Activated CD8-positive, alpha-beta memory T cell treated with anti-CD3 and anti-CD28 coated beads, Interleukin-2, amount 50 U/mL, for 48 hours (primary cell): Measurements from ENCODE around the gene GPR157.
"Not testable (repeated sequence)": the region's sequence is repeated elsewhere in the genome, so short reads cannot be mapped to it uniquely, and the experiment has no call there.

ENCODE experiments used
- DNase-seq: peaks from one replicate; pipeline ENCODE4 v3.0.0-alpha.2; 2020

The GPR157 gene

DNA sequence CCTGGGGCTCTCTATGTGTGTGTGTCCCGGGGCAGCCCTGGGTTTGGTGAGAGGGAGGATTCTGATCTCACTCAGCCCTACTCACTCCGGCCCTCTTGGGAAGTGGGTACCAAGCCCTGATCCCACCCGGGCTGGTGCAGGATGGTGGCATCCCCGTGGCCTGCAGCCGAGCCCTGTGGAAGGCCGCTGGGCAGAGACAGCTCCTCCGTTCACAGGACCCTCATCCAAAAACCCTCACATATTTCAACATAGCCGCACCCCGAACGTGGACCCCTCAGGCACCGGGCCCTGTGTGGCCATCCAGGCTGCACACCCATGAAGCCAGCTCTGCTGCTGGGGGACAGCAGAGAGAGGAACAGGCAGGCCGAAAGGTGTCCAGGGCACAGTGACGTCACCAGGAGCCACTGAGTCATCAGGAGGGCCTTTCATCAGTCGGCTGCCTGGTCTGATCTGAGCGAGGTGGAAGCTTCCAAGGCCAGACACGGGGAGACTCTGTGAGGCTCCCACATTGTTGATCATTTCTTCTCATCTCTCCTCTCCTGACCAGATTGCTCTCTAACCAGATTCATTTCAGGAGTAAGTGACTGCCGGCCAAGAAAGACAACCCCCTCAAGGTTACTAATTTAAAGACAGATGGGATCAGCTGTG lies 16.2 kb upstream of the GPR157 start:
- DNase-seq = no peak

DNA sequence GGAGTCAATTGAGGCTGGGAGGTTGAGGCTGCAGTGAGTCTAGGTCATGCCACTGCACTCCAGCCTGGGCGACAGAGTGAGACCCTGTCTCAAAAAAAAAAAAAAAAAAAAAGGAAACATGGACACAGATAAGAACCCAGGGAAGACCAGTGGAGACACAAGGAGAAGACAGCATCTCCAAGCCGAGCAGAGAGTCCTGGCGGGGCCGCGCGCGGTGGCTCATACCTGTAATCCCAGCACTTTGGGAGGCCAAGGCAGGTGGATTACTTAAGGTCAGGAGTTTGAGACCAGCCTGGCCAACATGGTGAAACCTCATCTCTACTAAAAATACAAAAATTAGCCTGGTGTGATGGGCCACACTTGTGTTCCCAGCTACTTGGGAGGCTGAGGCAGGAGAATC lies 15.6 kb upstream of the GPR157 start:
- DNase-seq = not testable (repeated sequence)

DNA sequence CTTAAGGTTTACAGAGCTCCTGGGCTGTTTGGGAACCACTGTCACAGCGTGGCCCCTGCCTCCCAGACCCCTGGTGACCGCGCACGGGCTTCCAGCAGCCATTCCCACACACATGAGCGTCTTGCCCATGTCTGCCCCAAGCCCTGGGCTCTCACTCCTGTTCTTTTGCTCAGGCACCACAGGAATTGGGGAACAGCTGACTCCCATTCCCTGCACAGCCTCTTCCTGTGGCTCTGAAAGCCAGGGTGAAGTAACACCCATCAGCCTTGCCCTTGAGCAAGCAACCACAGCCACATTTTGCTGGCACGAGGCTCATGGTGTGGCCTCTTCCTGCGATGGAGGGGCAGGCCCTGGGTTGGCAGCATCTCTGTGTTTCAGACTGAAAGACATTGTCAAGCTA lies 14.3 kb upstream of the GPR157 start:
- no peak for DNase-seq

DNA sequence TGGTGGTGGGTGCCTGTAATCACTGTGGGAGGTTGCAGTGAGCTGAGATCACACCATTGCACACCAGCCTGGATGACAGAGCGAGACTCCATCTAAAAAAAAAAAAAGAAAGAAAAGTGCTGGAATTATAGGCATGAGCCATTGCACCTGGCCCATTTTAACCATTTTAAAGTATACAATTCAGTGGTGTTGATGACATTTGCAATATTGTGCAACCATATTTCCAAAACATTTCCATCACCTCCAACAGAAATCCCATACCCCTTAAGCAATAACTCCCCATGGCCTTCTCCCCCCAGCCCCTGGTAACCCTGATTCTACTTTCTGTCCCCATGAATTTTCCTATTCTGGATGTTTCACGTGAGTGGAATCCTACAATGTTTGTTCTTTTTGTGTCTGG lies 11.0 kb upstream of the GPR157 start:
- DNase-seq = no peak

DNA sequence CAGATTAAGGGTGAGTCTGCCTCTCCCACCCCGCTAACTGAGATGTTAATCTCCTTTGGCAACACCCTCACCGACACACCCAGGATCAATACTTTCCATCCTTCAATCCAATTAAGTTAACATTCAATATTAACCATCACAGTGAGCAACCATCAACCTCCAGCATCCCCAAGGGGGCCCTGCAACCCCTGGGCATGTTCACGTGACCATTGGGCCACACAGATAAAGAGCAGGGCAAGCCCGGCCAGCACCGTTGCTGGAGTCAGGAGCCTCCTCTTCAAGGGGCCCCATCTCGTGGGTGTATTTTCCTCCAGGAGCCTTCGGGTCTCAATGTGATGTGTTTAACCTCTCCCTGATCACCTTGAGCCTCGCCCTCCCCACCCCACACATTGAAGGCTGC lies 8.0 kb upstream of the GPR157 start:
- DNase-seq = no peak

DNA sequence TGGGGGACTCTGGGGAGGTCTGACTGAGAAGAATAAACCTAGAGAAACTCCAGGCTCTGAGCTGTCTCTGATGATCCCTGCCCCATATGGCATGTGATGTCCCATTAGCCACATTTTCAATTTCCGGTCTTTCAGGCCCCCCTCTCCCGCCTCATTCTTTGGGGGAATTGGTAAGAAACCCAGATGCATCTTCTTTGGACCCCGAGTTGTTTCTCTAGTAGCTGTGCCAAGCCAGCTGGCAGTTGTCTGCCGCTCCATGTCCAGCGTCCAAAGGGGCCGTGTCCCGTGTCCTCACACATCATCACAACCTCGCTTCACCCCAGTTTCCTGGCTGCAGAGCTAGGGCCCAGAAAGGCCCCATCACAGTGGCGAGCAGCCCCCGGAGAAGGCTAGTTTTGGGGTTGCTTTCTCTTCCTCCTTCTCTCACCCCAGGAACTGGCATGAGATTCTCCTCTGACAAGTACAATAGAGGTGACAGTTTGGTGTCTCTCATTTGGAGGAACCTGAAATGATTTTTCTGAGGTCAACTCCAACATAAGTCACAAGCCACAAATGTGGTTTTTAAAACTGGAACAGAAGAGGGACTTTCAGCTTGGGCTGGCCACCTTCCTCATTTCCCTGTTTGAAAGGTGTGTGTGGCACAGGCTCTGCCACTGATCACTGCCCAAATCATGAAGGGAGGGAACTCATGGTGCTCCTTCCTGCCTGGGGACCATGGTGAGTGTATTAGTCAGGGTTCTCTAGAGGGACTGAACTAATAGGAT lies 6.4 kb upstream of the GPR157 start:
- no peak for DNase-seq

DNA sequence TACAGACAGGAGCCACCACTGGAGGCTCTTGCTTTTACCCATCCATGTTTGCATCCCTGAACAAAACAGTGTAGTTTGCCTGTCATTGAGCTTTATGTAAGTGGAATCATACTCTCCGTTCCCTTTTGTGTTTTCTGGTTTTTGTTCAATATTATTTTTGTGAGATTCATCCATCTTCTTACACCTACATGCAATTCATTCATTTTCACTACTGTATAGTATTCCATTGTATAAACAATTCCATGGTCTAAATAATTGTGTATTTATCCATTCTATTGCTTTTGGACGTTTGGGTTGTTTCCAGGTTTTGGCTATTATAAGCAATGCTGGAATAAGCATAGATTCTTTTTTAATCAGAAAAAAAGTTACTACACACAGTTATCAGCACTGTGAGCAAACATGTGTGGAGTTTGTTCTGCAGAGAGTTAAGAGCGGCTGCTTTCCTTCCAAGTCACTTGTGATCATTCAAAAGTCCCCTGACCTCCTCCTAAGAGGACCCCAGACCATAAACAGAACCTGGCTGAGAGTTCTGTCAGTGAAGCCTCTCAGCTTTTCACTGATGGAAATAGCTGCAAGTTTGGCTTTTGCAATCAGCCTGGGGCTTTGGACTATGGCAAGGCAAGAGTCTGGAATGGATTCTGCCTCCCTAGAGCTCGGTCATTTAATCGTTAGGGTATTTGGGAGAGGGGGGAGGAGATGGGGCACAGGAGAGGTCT lies 5.1 kb upstream of the GPR157 start:
- no peak for DNase-seq

DNA sequence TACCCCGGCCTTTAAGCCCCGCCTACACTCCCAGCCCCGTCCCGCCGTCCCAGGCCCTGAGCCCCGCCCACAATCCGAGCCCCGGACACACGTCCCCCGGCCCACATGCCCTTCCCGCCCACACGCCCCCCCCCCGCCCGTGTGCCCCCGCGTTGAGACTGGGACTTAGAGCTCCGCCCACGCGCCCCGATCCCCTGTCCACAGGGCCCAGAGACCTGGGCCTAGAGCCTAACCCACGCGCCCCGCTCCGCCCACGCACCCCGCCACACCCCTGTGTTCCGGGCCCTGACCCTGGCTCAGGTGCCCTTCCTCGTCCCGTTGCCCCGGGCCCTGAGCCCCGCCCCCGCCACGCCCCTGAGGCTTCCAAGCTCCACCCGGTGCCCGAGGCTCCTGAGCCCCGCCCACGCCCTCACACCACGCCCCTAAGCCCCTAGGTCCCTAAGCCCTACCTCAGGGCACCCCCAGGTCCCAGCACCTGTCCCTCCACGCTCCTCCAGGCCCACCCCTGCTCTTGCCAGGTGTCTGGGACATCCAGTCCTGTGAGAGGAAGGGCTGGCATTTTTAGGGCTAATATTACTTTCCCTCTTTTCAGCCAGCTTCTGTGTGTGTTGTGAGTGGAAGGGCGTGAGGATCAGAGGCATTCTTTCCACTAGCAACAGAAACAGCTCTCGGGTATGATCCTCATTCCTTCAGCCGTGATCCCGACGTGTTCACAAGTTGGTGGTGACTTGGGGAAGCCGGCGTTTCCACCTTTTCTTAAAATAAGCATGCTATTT lies 552 bp upstream of the GPR157 start:
- peak; percentile 90 for DNase-seq

DNA sequence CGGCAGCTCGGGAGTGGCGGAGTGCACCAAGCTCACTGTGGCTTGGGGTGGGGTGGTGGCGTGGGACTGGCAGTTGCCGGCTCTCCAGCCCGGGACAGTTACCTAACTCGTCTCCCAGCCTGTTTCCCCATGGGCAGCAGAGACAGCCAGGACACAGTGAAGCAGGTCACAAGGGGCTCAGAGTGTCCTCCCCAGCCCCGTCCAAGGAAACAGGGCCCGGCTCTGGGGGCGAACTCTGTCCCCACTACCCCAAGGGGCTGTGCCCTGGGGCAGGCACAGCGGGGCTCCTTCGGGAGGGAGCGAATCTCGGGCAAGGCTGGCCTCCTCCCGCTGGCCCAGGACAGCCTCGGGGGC lies 759 bp downstream of the GPR157 start:
- DNase-seq = no peak

DNA sequence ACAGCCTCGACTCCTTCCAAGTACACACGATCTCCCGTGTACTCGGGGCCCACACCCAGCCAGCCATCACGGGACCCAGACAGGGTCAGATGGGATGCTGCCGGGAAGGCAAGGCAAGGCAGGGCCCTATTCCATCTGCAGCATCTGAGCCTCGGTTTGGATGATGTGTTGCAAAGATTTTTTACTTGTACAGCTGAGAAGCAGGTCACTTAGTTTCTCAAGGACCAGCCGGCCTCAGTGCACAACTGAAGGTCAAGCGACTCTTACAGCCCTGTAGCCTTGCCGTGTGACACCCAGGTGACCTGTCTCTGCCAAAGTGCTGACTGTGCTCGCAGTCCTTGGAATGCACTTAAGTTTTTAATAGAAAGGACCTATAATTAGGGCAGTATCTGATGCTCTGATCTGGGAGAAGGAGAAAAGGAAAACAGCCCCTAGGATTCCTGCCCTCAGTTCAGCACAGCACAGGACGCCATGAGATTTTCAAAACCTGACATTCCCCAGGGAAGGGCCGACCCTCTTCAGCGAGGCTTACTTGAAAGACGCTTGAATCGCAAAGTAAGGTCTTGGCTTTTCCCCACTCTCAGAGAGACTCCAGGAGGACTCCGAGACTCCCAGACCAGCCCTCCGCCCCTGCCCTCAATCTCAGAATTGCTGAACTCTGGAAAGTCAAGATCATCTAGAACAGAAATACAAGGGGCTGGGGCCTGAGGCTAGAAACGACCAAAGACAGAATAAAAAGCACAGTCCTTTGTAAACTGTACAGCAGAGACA lies 1.3 kb downstream of the GPR157 start:
- no peak for DNase-seq

DNA sequence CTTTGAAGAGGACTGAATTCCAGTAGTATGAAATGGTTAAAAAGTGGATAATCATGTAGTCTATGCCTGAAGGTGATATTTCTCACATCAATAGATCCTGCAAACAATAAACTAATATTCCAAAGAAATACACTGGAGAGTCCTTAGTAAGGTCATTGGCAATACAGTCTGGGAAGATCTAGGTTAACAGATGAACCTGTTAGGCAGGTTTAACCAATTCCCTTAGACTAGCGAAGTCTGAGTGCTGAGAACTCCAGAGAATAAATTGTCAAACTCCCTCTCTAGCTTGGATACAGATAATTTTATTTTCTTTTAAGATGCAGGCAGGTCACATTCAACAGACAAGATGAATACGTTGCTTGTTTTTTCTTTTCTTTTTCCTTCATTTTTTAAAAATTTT lies 2.4 kb downstream of the GPR157 start:
- no peak for DNase-seq

DNA sequence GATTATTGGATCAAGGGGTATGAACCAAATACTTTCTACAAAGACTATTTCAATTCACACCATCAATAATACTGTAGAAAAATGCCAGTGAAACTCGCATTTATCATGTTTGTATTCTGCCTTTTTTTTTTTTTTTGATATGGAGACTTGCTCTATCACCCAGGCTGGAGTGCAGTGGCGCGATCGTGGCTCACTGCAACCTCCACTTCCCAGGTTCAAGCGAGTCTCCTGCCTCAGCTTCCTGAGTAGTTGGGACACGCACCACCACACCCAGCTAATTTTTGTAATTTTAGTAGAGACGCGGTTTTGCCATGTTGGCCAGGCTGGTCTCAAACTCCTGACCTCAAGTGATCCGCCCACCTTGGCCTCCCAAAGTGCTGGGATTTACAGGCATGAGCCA lies 3.1 kb downstream of the GPR157 start:
- not testable (repeated sequence) for DNase-seq

DNA sequence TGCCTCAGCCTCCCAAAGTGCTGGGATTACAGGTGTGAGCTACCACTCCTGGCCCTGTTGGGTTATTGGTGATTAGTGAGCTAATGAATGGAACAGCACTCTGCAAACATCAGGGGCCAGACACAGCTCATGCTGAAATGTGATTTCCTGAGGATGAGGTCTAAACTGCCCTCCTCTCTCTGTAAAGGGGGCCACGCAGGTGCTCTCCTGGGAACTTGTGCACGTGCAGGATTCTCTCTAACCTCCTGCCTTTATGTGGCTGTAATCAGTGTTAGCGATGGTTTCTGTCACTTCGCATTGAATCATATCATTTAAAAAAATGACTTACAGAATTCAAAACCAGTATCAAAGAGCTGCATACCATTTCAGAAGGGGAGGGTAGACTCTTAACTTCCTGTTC lies 3.6 kb downstream of the GPR157 start:
- no peak for DNase-seq

DNA sequence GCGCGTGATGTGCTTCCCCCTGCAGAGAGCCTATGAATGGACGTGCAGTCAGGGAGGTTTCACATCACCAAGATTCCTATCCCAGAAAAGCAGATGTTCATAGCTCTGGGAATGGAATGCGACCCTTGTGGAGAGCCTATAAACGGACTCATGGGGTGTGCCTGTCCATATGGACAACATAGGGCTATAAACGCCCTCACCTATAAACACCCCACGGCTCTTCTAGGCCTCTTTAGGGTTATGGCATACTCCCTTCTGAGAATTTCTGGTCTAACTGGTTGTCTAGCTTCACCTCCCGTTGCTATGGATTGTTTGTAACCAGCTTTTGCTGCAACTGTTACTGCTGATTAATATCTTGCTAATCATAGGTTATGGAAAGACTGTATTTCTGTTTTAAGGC lies 4.5 kb downstream of the GPR157 start:
- DNase-seq = not testable (repeated sequence)

DNA sequence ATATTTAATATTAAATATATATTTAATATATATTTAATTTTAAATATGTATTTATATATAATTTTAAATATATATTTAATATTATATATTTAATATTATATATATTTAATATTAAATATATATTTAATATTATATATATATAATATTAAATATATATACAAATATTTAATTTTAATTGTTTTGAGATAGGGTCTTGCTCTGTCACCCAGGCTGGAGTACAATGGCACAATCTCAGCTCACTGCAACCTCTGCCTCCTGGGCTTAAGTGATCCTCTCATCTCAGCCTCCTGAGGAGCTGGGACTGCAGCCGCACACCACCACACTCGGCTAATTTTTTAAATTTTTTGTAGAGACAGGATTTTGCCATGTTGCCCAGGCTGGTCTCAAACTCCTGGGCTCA lies 5.2 kb downstream of the GPR157 start:
- not testable (repeated sequence) for DNase-seq

DNA sequence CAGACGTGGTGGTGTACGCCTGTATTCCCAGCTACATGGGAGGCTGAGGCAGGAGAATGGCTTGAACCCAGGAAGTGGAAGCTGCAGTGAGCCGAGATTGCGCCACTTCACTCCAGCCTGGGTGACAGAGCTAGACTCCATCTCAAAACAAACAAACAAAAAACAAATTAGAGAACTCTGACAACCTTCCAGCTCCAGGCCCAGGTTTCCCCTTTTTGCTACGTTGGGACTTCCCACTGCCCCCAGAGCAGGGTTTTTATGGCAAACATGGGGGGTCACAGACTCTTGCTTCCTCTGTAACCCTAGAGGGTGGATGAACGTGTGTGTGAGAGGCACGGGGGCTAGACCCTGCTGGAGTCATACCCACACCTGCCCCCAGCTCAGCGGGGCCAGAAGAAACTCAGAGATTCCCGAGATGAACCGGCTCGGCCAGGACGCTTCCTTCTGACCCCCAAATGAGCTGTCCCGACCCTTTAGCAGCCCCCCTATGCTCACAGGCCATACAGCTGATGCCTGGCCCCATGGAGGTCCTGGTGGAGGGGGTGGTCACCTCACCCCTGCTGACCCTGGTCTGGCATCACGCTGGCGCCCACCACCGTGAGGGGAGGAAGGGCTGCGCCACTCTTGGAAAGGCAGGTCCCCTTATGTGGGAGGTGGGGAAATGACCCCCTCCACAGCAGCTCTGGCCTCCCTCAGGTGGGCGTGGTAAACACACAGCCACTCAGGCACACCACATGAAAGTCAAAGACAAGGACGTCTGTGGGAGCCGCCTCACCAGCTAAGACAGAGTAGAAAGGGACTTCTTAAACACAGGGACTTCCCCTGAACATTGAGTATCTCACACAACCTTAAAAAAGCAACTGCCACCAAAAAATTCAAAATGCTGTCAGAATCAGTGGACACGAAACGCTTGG lies 7.1 kb downstream of the GPR157 start:
- DNase-seq = no peak

DNA sequence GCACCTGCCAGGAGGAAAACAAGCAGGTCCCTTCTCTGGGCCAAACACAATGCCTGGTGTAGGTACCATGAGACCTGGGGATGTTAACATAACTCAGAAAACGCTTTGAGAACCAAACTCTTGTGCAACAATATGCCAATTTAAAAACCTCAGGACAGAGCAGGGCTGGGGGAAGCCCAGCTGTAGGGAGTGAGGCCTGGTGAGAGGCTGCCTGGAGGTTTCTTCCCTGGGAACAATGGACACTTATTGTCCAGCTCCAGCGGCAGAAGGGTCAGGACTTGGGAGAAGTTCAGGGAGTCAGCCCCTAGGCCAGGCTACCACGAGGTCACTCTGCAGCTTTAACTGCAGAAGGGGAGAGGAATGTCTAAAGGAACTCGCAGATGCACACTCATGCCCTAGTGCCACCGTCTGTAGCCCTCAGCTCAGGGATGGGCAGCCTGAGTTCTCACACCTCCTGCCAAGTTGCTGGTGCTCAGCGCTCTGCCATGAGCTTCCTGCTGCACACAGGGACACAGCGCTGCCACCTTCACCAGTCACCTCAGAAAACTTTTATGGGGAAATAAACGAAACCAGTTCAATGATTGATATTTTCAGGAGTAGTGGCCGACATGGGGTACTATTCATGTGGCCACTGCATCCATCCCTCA lies 8.5 kb downstream of the GPR157 start:
- DNase-seq = no peak

DNA sequence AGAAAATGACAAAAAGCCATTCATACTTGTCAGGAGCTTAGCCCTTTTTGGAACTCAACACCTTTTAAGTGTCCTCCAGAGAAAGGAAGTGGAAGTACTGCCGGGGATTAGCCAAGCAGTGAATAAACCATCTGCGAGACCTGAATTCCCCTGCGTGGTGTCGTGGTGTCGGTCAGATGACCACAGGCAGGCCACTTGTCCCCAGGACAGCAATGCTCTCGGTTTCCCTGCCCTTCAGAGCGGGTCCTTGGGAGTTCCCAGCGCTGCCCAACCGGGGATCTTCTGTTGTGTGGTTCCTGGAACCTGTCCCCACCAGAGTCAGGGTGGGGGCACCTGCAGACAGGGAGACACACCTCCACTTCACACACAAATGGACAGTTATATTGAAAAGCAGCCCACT lies 9.2 kb downstream of the GPR157 start:
- DNase-seq = no peak

DNA sequence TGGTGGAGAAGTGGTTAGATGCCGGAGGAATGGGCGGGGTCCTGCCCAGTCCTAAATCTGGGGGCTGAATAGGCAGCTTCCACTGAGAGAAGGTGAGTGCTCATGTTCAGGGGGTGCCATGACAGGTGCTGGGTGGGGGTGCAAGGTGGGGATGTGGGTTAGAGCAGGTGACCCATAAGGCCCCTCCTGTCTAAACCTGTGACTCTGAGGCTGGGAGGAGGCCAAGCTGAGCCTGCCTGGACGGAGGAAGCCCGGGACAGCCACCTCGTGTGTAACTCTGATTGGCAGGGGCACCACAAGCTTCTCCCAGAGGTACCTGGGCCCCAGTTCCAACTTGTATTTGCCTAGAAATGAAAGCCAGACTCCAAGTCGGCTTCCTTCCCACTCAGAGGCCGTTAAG lies 10.7 kb downstream of the GPR157 start:
- no peak for DNase-seq

DNA sequence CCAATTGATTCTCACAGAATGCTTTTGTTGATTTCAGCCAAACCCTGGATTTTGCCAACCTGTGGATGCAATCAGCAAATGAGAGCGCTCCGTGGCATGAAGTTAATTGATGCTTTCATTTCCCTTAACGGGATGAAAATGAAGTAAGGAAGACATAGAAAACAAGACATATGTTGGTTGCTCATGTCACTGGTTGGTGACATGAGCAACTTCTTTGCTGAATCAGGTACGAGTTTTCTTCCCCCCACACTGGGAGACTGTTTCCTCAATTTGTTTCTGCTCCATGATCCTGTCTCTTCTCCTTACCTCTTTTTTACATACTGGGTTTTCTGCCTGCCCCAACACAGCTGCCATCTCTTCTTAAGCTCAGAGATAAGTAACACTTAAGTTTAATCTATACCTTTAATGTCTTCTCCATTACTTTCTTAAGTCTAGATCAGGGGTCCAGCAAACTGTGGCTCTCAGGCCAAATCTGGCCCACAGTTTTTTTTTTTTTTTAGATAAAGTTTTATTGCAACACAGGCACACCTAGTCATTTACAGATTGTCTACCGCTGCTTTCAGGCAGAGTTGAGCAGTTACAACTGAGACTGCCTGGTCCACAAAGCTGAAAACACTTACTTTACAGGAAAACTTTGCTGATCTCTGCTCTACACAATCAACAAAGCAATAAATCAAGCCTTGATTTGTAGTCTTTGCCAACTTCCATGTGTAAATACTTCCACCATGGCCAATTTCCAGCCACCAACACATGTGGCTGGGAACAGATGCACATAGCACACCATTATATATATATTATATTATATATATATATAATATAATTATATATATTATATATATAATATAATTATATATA lies 13.3 kb downstream of the GPR157 start:
- DNase-seq = no peak
